Upper lobe of left lung (tissue), 4 donors: Measurements from ENCODE around the gene MOK.

ENCODE experiments used
- EP300 ChIP-seq, 4 donors: sonication (generic); formaldehyde crosslinking; IDR thresholded peaks; one replicate each; pipeline ENCODE4 v1.5.1; 2017; ENCODE audit warnings: antibody characterized with exemption in 4 of 4, control low read depth in 2 of 4
- POLR2A ChIP-seq, 4 donors: fragments of 450-650 bp; IDR thresholded peaks; one replicate each; pipeline ENCODE4 v1.5.1; 2016 to 2017; ENCODE audit warnings: antibody characterized with exemption in 4 of 4, mild to moderate bottlenecking in 2 of 4
- POLR2AphosphoS5 ChIP-seq, 2 donors: sonication (generic); formaldehyde crosslinking; IDR thresholded peaks; one replicate each; pipeline ENCODE4 v1.5.1; 2017; ENCODE audit warnings: antibody characterized with exemption in 2 of 2
- TF ChIP-seq, protein P1 (sequence below), 6 experiments: fragments of 450-650 bp in 4 of 6; fragments of 200-600 bp in 2 of 6; sonication (generic) in 2 of 6; IDR thresholded peaks; one replicate each; pipeline ENCODE4 v1.5.1; 2016 to 2019; ENCODE audit warnings: antibody characterized with exemption in 6 of 6

- no peak for TF ChIP-seq POLR2AphosphoS5 (IDR thresholded peaks at IDR 0.05)
- TF ChIP-seq POLR2A (IDR thresholded peaks at IDR 0.05), result no peak
- TF ChIP-seq, protein P1, sequence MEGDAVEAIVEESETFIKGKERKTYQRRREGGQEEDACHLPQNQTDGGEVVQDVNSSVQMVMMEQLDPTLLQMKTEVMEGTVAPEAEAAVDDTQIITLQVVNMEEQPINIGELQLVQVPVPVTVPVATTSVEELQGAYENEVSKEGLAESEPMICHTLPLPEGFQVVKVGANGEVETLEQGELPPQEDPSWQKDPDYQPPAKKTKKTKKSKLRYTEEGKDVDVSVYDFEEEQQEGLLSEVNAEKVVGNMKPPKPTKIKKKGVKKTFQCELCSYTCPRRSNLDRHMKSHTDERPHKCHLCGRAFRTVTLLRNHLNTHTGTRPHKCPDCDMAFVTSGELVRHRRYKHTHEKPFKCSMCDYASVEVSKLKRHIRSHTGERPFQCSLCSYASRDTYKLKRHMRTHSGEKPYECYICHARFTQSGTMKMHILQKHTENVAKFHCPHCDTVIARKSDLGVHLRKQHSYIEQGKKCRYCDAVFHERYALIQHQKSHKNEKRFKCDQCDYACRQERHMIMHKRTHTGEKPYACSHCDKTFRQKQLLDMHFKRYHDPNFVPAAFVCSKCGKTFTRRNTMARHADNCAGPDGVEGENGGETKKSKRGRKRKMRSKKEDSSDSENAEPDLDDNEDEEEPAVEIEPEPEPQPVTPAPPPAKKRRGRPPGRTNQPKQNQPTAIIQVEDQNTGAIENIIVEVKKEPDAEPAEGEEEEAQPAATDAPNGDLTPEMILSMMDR (IDR thresholded peaks at IDR 0.05), result no peak
- no peak for TF ChIP-seq EP300 (IDR thresholded peaks at IDR 0.05)
Observed at GRCh38 chr14:102215576-102216250, 89.3 kb downstream of the MOK start.
